ENCODE results near the gene PLEKHG3.

Gene PLEKHG3

DNA sequence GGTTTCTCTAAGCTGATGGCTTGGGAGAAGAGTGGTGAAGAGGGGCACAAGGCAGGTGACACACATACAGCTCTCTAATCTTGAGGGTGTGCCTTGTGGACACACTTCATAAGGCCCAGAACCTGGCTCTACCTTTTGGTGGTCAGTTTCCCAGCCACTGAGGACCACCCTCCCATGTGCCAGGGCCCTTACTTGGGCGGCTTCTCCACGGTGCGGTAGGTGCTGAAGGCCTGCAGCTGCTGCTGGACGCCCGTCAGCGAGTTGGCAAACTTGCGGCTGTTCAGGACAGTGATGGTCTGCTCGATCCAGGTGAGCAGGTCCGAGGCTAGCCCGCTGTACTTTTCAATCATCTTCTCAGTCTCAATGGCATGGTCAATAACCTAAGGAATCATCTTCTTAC, 95.3 kb downstream of the PLEKHG3 start:
- Histone ChIP-seq H2BK5ac (ENCODE audit: low read depth, low read length, poor library complexity, severe bottlenecking) (no peak overlapping the region), H3K9ac (ENCODE audit: low read length) (no peak overlapping the region), H3K23ac (ENCODE audit: low read length in 2 of 2) (no peak overlapping the region), H4K91ac (ENCODE audit: low read length) (no peak overlapping the region), H2BK12ac (ENCODE audit: low read length in 2 of 2) (no peak overlapping the region), H4K8ac (ENCODE audit: low read length) (no peak overlapping the region), H3K18ac (ENCODE audit: low read depth in 1 of 2, low read length in 2 of 2) (no peak overlapping the region), H2BK120ac (ENCODE audit: low read depth, low read length) (no peak overlapping the region), H2BK15ac (ENCODE audit: low read depth, poor library complexity, severe bottlenecking) (no peak overlapping the region), H3K4me1 (ENCODE audit: control insufficient read depth, insufficient read depth, low read depth, low read length) (no peaks in the 10 kb centered on the region), H2AK5ac (ENCODE audit: low read length, severe bottlenecking) (no peak overlapping the region), H2AFZ (ENCODE audit: low read depth, low read length) (no peak overlapping the region), H3K4me2 (ENCODE audit: low read length, poor library complexity, severe bottlenecking) (no peak overlapping the region), H3K36me3 (ENCODE audit: control insufficient read depth in 1 of 2, insufficient read depth in 2 of 2, low read depth in 1 of 2, low read length in 2 of 2) (no peaks in the 10 kb centered on the region), H3K14ac (ENCODE audit: low read length in 2 of 2) (no peak overlapping the region), H3K4ac (ENCODE audit: low read depth in 1 of 2, low read length in 2 of 2) (no peak overlapping the region), H3K27ac (ENCODE audit: low read length, poor library complexity, severe bottlenecking) (no peak overlapping the region), H3K79me1 (replicated peaks; ENCODE audit: low read length, poor library complexity, severe bottlenecking) (no peaks in the 10 kb centered on the region), H3K4me3 (ENCODE audit: insufficient read depth in 1 of 2, low read depth in 1 of 2, low read length in 2 of 2) (no peak overlapping the region), H3K9me3 (ENCODE audit: control insufficient read depth, low read length) (no peaks in the 10 kb centered on the region), H3K27me3 (ENCODE audit: control insufficient read depth in 1 of 2, insufficient read depth in 1 of 2, low read length in 2 of 2) (peaks cover 0 to 44% of the 10 kb centered on the region in 2 experiments)
- WGBS = 92% methylated on average over 10 of the region's 10 CpGs
- DNase-seq = no peak
